Measurements from ENCODE around the gene GAN. TPM values are rescaled to one million over a fixed set of nuclear protein-coding genes. Genes with fewer than 3 reads are reported as not detected.
A peak's percentile ranks its signal among the peaks of the same experiment; 100 is the strongest.

Gene GAN
- 1 to 10 TPM in 1 of 3 donors, under 1 TPM in 2; 0.56 to 1.0 (median 0.79) TPM for polyA plus RNA-seq

- 0% methylated on average over 70 to 75 of the region's 75 CpGs for WGBS, 3 donors
- H3K27ac ChIP-seq (ENCODE audit: low read depth, low read length) = peak within 1 kb of the TSS; percentile 51
These were observed at the start of gene GAN for GRCh38 chr16:81314603-81315270. Gene GAN, plus strand, starts transcription at chr16:81314962. Its CDS starts 152 bp downstream, at chr16:81315114.

- WGBS, 3 donors = 84 to 97% (median 90%) methylated on average over 2 of the region's 2 CpGs
- no peak overlapping the region for H3K27ac ChIP-seq (ENCODE audit: low read depth, low read length)
These were observed 49.7 kb upstream of the GAN start for GRCh38 chr16:81265052-81265451.

GRCh38 chr16:81265658-81266451 is 48.9 kb upstream of the GAN start:
- no peak overlapping the region for H3K27ac ChIP-seq (ENCODE audit: low read depth, low read length)
- WGBS, 3 donors = 58 to 64% (median 62%) methylated on average over 5 of the region's 5 CpGs

GRCh38 chr16:81266680-81267095 is 48.1 kb upstream of the GAN start:
- WGBS, 3 donors = 57 to 65% (median 64%) methylated on average over 7 of the region's 7 CpGs
- H3K27ac ChIP-seq (ENCODE audit: low read depth, low read length) = no peak overlapping the region

- WGBS, 3 donors = 92 to 97% (median 94%) methylated on average over 5 of the region's 5 CpGs
- no peak overlapping the region for H3K27ac ChIP-seq (ENCODE audit: low read depth, low read length)
These were observed 46.3 kb upstream of the GAN start for GRCh38 chr16:81268509-81268908.

- no peak overlapping the region for H3K27ac ChIP-seq (ENCODE audit: low read depth, low read length)
- 47 to 73% (median 67%) methylated on average over 10 of the region's 10 CpGs for WGBS, 3 donors
These were observed 41.4 kb upstream of the GAN start for GRCh38 chr16:81273223-81273950.

- no peak overlapping the region for H3K27ac ChIP-seq (ENCODE audit: low read depth, low read length)
- 73 to 83% (median 77%) methylated on average over 9 of the region's 9 CpGs for WGBS, 3 donors
These were observed 39.7 kb upstream of the GAN start for GRCh38 chr16:81275064-81275532.

GRCh38 chr16:81275795-81276194 is 39.0 kb upstream of the GAN start:
- no peak overlapping the region for H3K27ac ChIP-seq (ENCODE audit: low read depth, low read length)

GRCh38 chr16:81276323-81276722 is 38.4 kb upstream of the GAN start:
- H3K27ac ChIP-seq (ENCODE audit: low read depth, low read length) = no peak overlapping the region
- WGBS, 3 donors = 91 to 96% (median 92%) methylated on average over 3 of the region's 3 CpGs

More at GRCh38 chr16:81275795-81276194, 39.0 kb upstream of the GAN start:
- WGBS, 3 donors = 87 to 93% (median 92%) methylated on average over 9 of the region's 9 CpGs

- WGBS, 3 donors = 73 to 86% (median 80%) methylated on average over 6 of the region's 6 CpGs
- no peak overlapping the region for H3K27ac ChIP-seq (ENCODE audit: low read depth, low read length)
These were observed 37.2 kb upstream of the GAN start for GRCh38 chr16:81277541-81278080.

- 88 to 98% (median 96%) methylated on average over 4 of the region's 4 CpGs for WGBS, 3 donors
- no peak overlapping the region for H3K27ac ChIP-seq (ENCODE audit: low read depth, low read length)
These were observed 36.2 kb upstream of the GAN start for GRCh38 chr16:81278526-81278925.

GRCh38 chr16:81279392-81279791 is 35.4 kb upstream of the GAN start:
- no peak overlapping the region for H3K27ac ChIP-seq (ENCODE audit: low read depth, low read length)
- WGBS, 3 donors = 53 to 59% (median 55%) methylated on average over 4 of the region's 4 CpGs

- H3K27ac ChIP-seq (ENCODE audit: low read depth, low read length) = no peak overlapping the region
- 29 to 46% (median 39%) methylated on average over 3 of the region's 3 CpGs for WGBS, 3 donors
These were observed 34.4 kb upstream of the GAN start for GRCh38 chr16:81280393-81280792.

- no peak overlapping the region for H3K27ac ChIP-seq (ENCODE audit: low read depth, low read length)
- WGBS, 3 donors = 91 to 98% (median 94%) methylated on average over 3 of the region's 3 CpGs
These were observed 31.7 kb upstream of the GAN start for GRCh38 chr16:81283044-81283443.

- WGBS, 3 donors = 76 to 78% (median 77%) methylated on average over 8 of the region's 8 CpGs
- no peak overlapping the region for H3K27ac ChIP-seq (ENCODE audit: low read depth, low read length)
These were observed 29.7 kb upstream of the GAN start for GRCh38 chr16:81284995-81285600.

- no peak overlapping the region for H3K27ac ChIP-seq (ENCODE audit: low read depth, low read length)
- WGBS, 3 donors = 94 to 97% (median 97%) methylated on average over 1 of the region's 1 CpG
These were observed 28.6 kb upstream of the GAN start for GRCh38 chr16:81286190-81286589.

GRCh38 chr16:81291117-81291516 is 23.6 kb upstream of the GAN start:
- WGBS, 3 donors = 85 to 92% (median 89%) methylated on average over 9 of the region's 9 CpGs
- H3K27ac ChIP-seq (ENCODE audit: low read depth, low read length) = no peak overlapping the region

GRCh38 chr16:81292936-81293335 is 21.8 kb upstream of the GAN start:
- WGBS, 3 donors = 86 to 92% (median 91%) methylated on average over 5 of the region's 5 CpGs
- no peak overlapping the region for H3K27ac ChIP-seq (ENCODE audit: low read depth, low read length)

Data from adipose tissue (tissue), 3 donors.